GM21381 (cell line): ENCODE measurements around the gene DPM2.

Experiments used
- ATAC-seq: cut with Tn5 transposase; IDR thresholded peaks from one replicate; pipeline ENCODE4 v1.9.1; 2021; ENCODE audit warnings: mild to moderate bottlenecking, moderate library complexity; ENCODE audit not compliant: unreplicated experiment

The DPM2 gene

GRCh38 chr9:127973169-127974000 lies 35.7 kb upstream of the DPM2 start:
- ATAC-seq: no peak

GRCh38 chr9:127972236-127972871 lies 34.7 kb upstream of the DPM2 start:
- ATAC-seq: no peak

GRCh38 chr9:127971357-127972235 lies 33.9 kb upstream of the DPM2 start:
- peak; percentile 8 for ATAC-seq

- peak; percentile 67 for ATAC-seq
These were observed 33.0 kb upstream of the DPM2 start for GRCh38 chr9:127970401-127971313.

- no peak for ATAC-seq
These were observed 31.2 kb upstream of the DPM2 start for GRCh38 chr9:127968700-127969383.

- ATAC-seq: no peak
These were observed 30.4 kb upstream of the DPM2 start for GRCh38 chr9:127968042-127968441.

GRCh38 chr9:127967151-127967809 lies 29.6 kb upstream of the DPM2 start:
- no peak for ATAC-seq

- no peak for ATAC-seq
These were observed 28.9 kb upstream of the DPM2 start for GRCh38 chr9:127966416-127967150.

- no peak for ATAC-seq
These were observed 28.3 kb upstream of the DPM2 start for GRCh38 chr9:127965953-127966352.

- no peak for ATAC-seq
These were observed 25.9 kb upstream of the DPM2 start for GRCh38 chr9:127963359-127964064.

- no peak for ATAC-seq
These were observed 25.3 kb upstream of the DPM2 start for GRCh38 chr9:127963041-127963358.

- no peak for ATAC-seq
These were observed 24.6 kb upstream of the DPM2 start for GRCh38 chr9:127962278-127962677.

- ATAC-seq: no peak
These were observed 24.0 kb upstream of the DPM2 start for GRCh38 chr9:127961613-127962155.

GRCh38 chr9:127961155-127961490 lies 23.5 kb upstream of the DPM2 start:
- no peak for ATAC-seq

GRCh38 chr9:127960410-127961154 lies 22.9 kb upstream of the DPM2 start:
- ATAC-seq: no peak

GRCh38 chr9:127959841-127960409 lies 22.3 kb upstream of the DPM2 start:
- ATAC-seq: no peak

GRCh38 chr9:127959398-127959797 lies 21.7 kb upstream of the DPM2 start:
- no peak for ATAC-seq
